ENCODE measurements around the gene BDNF.

Gene BDNF

GRCh38 chr11:27625347-27625912 lies 74.8 kb downstream of the BDNF start:
- H3K27ac ChIP-seq = no peak overlapping the region
- TF ChIP-seq CTCF (IDR thresholded peaks at IDR 0.05) = no peak
- H3K4me3 ChIP-seq = no peak overlapping the region
- no peak for DNase-seq (ENCODE audit: low spot score)

GRCh38 chr11:27623945-27624523 lies 76.2 kb downstream of the BDNF start:
- no peak for TF ChIP-seq CTCF (IDR thresholded peaks at IDR 0.05)
- DNase-seq (ENCODE audit: low spot score) = no peak
- no peak overlapping the region for H3K27ac ChIP-seq
- no peak overlapping the region for H3K4me3 ChIP-seq

GRCh38 chr11:27622541-27623300 lies 77.5 kb downstream of the BDNF start:
- no peak overlapping the region for H3K4me3 ChIP-seq
- H3K27ac ChIP-seq = no peak overlapping the region
- TF ChIP-seq CTCF (IDR thresholded peaks at IDR 0.05) = no peak
- DNase-seq (ENCODE audit: low spot score) = no peak

- Histone ChIP-seq H3K4me3 (no peak overlapping the region), H3K27ac (no peak overlapping the region)
- no peak for DNase-seq (ENCODE audit: low spot score)
- no peak for TF ChIP-seq CTCF (IDR thresholded peaks at IDR 0.05)
Observed at GRCh38 chr11:27621405-27622161, 78.7 kb downstream of the BDNF start.

- Histone ChIP-seq H3K4me3 (no peak overlapping the region), H3K27ac (no peak overlapping the region)
- TF ChIP-seq CTCF (IDR thresholded peaks at IDR 0.05) = no peak
- no peak for DNase-seq (ENCODE audit: low spot score)
Observed at GRCh38 chr11:27619763-27620335, 80.4 kb downstream of the BDNF start.

GRCh38 chr11:27619039-27619574 lies 81.1 kb downstream of the BDNF start:
- no peak for TF ChIP-seq CTCF (IDR thresholded peaks at IDR 0.05)
- no peak overlapping the region for H3K27ac ChIP-seq
- no peak overlapping the region for H3K4me3 ChIP-seq
- no peak for DNase-seq (ENCODE audit: low spot score)

All from coronary artery (tissue), 2 donors.